Memory B cell (primary cell): ENCODE data around the gene RANBP17.

Experiments used
- ATAC-seq: fragments of 150-1000 bp; cut with Tn5 transposase; 2 replicates; pipeline ENCODE4 v1.10.0; 2021; ENCODE audit warnings: low read depth, mild to moderate bottlenecking, moderate library complexity
- DNase-seq, 2 donors: peaks; one replicate each; pipeline ENCODE4 v3.0.0; 2022; ENCODE audit warnings: low spot score in 2 of 2
- H3K27ac Mint-ChIP-seq: one replicate; pipeline ENCODE4 v1.8.0; 2022; ENCODE audit warnings: mild to moderate bottlenecking, moderate library complexity, mixed read lengths
- H3K27me3 Mint-ChIP-seq: one replicate; pipeline ENCODE4 v1.8.0; 2022; ENCODE audit warnings: mixed read lengths
- H3K36me3 Mint-ChIP-seq: one replicate; pipeline ENCODE4 v1.8.0; 2022; ENCODE audit warnings: mild to moderate bottlenecking, mixed read lengths
- H3K4me1 Mint-ChIP-seq: one replicate; pipeline ENCODE4 v1.8.0; 2022; ENCODE audit warnings: mixed read lengths
- H3K4me3 Mint-ChIP-seq: one replicate; pipeline ENCODE4 v1.8.0; 2022; ENCODE audit warnings: mild to moderate bottlenecking, moderate library complexity, mixed read lengths
- H3K9me3 Mint-ChIP-seq: one replicate; pipeline ENCODE4 v1.8.0; 2022; ENCODE audit warnings: mixed read lengths

Gene RANBP17

DNA sequence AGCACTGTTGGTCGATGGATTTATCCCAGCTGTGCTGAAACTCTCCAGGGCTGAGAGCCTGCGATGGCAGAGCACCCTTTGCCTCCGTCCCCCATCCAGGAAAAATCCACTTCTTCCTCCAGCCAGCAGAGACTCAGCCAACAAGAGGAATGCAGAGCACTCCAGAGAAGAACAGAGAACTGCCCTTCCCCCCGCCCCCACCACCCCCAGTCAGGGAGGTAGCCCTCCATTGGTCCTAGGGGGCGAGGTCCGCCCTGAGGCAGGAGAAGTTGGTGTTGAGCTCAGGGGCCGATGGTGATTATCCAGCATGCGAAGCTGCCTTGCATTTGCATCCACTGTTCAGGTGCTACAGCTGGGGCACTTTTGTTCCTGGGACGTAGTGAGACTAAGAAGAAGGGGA lies 456.2 kb downstream of the RANBP17 start:
- Mint-ChIP-seq H3K9me3 (peaks cover under 1% of the 10 kb centered on the region), H3K36me3 (no peaks in the 10 kb centered on the region), H3K27ac (no peak overlapping the region), H3K4me3 (no peak overlapping the region), H3K27me3 (peaks cover 27% of the 10 kb centered on the region), H3K4me1 (peaks cover 3% of the 10 kb centered on the region)
- DNase-seq (no peak), ATAC-seq (no peak)

DNA sequence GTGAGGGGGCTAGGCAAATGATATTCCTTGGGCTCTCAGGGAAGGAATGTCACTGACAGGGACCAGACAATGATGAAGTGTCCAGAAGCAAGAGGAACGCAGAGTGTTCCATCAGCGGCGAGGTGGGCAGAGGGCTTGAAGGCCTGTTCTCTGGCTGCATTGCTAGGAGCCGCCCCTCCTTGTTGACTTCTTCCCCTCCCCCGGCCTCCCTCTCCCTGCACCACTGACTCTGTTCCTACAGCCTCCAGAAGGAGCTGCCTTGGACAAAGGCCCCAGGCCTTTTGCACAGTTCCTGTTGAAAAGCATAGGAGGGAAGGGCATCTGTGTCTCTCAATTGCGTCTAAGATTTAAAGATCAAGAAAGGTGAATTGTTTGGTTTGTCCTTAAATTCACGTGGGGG lies 459.6 kb downstream of the RANBP17 start:
- Mint-ChIP-seq H3K36me3 (no peaks in the 10 kb centered on the region), H3K9me3 (no peaks in the 10 kb centered on the region), H3K4me1 (no peaks in the 10 kb centered on the region), H3K4me3 (no peak overlapping the region), H3K27ac (no peak overlapping the region), H3K27me3 (peaks cover 26% of the 10 kb centered on the region)
- ATAC-seq (no peak), DNase-seq (no peak)

DNA sequence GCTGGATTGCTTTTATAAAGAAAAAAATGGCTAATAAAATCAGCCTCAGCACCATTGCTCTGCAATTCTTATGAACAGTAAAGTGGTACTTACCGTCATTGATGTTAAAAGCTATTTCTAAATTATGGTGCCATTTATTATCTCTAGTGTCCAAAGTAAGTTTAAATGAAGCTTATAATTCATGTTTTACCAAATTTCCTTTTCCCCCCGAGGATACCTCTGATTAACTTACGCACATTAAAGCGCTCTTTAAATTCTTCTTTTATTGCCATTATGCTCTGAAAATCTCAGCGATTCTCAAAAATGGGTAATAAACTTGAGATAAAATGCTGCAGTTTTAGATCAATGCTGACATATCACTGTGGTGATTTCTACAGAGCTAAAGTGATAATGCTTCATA lies 460.7 kb downstream of the RANBP17 start:
- DNase-seq (no peak), ATAC-seq (no peak)
- no peak overlapping the region for H3K4me3 Mint-ChIP-seq
- no peaks in the 10 kb centered on the region for H3K36me3 Mint-ChIP-seq
- no peak overlapping the region for H3K27ac Mint-ChIP-seq
- H3K9me3 Mint-ChIP-seq: no peaks in the 10 kb centered on the region
- no peaks in the 10 kb centered on the region for H3K4me1 Mint-ChIP-seq
- H3K27me3 Mint-ChIP-seq: peaks cover 23% of the 10 kb centered on the region

DNA sequence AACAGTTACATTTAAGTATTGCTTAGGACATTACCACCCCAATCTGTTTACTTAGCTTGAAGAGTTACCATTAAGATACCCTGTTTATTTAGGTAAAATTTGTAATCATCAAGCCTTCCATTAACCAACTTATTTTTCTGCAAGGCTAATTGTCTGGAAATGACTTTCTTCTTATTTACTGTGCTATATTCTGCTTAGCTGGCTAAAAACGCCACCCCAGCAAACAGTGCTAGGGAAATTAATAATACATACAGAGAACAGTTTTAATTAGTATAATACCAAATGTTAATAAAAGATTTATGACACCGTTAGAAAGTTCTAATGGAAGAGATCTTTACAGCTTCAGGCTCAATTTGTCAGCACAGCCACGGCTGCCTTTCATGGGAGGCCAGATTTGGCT lies 461.2 kb downstream of the RANBP17 start:
- no peak for ATAC-seq
- Mint-ChIP-seq H3K4me1 (no peaks in the 10 kb centered on the region), H3K27me3 (peaks cover 21% of the 10 kb centered on the region), H3K9me3 (no peaks in the 10 kb centered on the region), H3K27ac (no peak overlapping the region), H3K4me3 (no peak overlapping the region), H3K36me3 (no peaks in the 10 kb centered on the region)
- DNase-seq: no peak

DNA sequence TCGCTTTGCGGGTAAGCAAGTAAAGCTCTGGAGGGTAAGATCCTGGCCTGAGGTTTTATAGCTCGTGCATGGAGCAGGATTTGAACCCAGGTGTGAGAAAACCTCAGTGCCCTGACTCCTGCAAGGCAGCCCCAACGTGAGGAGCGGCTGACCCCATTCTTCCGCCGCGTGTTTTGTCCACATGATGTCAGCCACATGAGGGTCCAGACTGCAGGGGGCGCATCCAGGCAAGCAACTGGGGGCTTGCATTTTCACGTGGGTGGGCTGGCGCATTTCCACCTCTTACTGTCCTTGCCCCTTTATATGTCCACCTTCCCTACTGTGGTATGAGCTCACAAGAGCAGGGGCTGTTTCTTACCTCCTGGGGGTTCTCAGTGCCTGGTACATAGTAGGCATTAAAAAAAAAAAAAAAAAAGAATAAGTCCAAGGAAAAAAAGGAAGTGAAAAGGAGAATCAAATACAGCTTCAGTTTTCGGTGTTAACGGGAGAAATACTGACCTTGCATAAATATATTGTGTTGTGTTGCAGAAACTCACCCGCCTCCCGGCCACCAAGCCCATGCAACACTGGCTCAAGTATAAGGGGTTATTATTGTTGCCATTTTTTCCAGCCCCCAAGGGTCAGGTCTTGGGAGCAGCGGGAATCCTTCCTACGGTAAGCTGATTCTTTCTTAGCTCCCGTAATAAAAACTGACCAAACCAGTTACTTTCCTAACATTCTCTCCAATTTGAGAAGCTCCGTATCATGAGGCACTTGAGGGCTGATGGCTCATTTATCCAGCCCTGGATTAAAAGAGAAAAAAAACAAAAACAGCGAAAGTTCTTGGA lies 462.2 kb downstream of the RANBP17 start:
- ATAC-seq: no peak
- no peak for DNase-seq
- Mint-ChIP-seq H3K9me3 (no peaks in the 10 kb centered on the region), H3K4me3 (no peak overlapping the region), H3K4me1 (no peaks in the 10 kb centered on the region), H3K36me3 (no peaks in the 10 kb centered on the region), H3K27ac (no peak overlapping the region), H3K27me3 (peaks cover 23% of the 10 kb centered on the region)

DNA sequence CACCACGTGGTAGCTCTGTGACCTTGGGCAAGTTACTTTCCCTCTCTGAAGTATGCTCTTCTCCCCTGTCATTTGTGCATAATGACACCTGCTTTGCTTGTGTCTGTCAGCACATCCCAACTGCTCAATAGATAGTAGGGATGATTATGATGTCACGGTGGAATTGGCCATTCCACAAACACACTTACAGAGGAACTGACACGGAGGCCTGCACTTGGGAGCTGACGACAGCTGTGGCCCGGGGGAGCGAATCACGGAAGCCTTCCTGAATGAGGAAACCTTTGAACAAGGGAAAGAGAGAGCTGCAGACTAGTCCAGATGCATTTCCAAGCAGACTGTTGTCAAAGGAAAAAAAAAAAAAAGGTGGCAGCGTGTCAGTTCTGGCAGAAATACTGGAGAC lies 468.2 kb downstream of the RANBP17 start:
- no peak for DNase-seq
- Mint-ChIP-seq H3K36me3 (no peaks in the 10 kb centered on the region), H3K9me3 (no peaks in the 10 kb centered on the region), H3K27me3 (peaks cover 18% of the 10 kb centered on the region), H3K4me3 (no peak overlapping the region), H3K27ac (no peak overlapping the region), H3K4me1 (no peaks in the 10 kb centered on the region)
- no peak for ATAC-seq

DNA sequence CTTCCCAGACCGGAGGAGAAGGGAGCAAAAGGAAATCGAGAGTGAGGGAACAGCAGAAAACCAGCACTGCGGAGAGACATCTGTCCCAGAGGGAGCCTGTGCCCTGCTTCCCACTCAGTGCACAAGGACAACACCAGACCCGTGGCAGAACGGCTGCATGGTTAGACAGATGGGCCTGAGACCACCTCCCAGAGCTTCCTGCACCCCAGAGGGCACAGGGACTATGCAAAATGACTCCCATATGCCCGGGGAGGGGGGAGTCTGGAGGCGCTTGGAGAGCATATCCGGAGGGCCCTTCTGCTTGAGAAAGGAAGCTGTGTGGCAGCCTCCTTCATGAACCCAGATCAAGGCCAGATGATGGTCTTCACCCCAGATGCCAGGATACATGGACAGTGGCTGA lies 473.8 kb downstream of the RANBP17 start:
- H3K4me1 Mint-ChIP-seq: no peaks in the 10 kb centered on the region
- H3K27ac Mint-ChIP-seq: no peak overlapping the region
- DNase-seq: no peak
- H3K36me3 Mint-ChIP-seq: no peaks in the 10 kb centered on the region
- no peak overlapping the region for H3K4me3 Mint-ChIP-seq
- ATAC-seq: no peak
- peaks cover 14% of the 10 kb centered on the region for H3K27me3 Mint-ChIP-seq
- no peaks in the 10 kb centered on the region for H3K9me3 Mint-ChIP-seq

DNA sequence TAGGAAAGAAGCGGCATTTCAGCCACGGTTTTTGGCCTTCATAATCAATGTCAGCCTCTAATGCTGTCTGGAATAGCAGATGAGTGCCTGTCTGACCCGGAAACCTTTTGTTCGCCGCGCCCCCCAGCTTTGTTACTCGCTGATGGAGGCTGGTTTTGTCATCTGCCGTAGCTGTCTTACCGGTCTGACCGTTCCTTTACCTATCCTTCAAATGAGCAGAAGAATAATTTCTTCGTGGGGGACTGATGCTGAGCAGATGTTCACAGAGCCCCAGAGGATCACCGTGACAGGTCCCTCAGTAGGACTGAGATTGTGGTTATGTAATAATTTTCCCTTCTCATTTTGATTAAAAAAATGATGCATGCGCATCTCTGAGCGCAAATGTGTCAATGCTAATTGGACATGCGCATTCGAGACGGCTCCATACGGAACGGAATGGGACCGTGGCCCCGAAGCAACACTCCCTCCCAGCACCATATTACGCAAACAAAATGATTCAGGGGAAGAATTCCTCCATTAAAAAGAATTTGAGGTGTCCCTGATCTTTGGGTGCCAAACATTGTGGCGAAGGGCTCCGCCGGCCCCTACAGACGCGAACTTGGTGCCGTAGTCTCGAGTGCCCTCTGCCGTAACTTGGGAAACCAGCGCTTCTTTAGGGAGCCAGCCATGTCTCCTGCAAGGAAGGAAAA lies 474.8 kb downstream of the RANBP17 start:
- no peaks in the 10 kb centered on the region for H3K36me3 Mint-ChIP-seq
- H3K4me3 Mint-ChIP-seq: peak overlapping the region; percentile 49
- peaks cover 14% of the 10 kb centered on the region for H3K27me3 Mint-ChIP-seq
- H3K27ac Mint-ChIP-seq: no peak overlapping the region
- H3K9me3 Mint-ChIP-seq: no peaks in the 10 kb centered on the region
- DNase-seq (no peak), ATAC-seq (no peak)
- no peaks in the 10 kb centered on the region for H3K4me1 Mint-ChIP-seq

DNA sequence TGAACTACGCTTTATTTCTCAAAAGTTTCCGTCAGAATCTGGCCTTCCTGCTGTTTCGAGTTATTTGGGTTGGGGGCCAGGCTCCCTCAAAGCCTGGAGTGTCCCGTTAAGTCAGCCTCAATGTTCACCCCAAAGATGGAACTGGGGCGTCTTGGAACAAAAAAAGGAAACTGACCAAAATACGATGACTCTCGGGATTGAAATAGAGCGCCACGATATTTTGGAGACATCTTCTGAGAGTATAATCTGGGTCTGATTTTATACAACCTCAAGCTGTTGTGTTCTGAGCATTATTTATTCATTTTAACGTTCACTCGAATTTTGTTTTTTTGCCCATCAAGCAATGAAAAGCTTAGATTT lies 475.4 kb downstream of the RANBP17 start:
- no peaks in the 10 kb centered on the region for H3K4me1 Mint-ChIP-seq
- no peak for ATAC-seq

DNA sequence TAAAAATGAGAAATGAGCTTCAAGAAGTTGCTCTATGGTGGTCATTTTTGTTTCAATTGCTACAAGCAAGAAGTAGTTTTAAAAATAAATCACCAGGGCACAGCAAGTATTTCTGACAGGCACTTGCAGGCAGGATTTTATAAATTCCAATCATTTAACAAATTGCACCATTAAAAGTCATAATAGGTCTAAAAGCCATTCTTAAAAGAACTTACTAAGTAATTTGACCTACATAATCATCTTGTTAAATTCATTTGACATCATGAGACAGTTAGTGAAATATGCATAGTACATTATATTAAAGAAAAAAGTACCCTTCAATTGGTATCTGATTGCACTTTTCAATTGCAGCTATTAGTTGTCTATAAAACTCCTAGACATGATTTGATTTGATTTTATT lies 478.2 kb downstream of the RANBP17 start:
- no peaks in the 10 kb centered on the region for H3K4me1 Mint-ChIP-seq
- no peaks in the 10 kb centered on the region for H3K36me3 Mint-ChIP-seq
- no peaks in the 10 kb centered on the region for H3K9me3 Mint-ChIP-seq
- ATAC-seq: no peak
- H3K27ac Mint-ChIP-seq: no peak overlapping the region
- no peak for DNase-seq
- H3K4me3 Mint-ChIP-seq: no peak overlapping the region
- H3K27me3 Mint-ChIP-seq: peaks cover 8% of the 10 kb centered on the region

More for the DNA sequence above, 475.4 kb downstream of the RANBP17 start:
- no peak overlapping the region for H3K4me3 Mint-ChIP-seq
- H3K36me3 Mint-ChIP-seq: no peaks in the 10 kb centered on the region
- no peak overlapping the region for H3K27ac Mint-ChIP-seq
- peaks cover 13% of the 10 kb centered on the region for H3K27me3 Mint-ChIP-seq
- H3K9me3 Mint-ChIP-seq: no peaks in the 10 kb centered on the region
- no peak for DNase-seq

DNA sequence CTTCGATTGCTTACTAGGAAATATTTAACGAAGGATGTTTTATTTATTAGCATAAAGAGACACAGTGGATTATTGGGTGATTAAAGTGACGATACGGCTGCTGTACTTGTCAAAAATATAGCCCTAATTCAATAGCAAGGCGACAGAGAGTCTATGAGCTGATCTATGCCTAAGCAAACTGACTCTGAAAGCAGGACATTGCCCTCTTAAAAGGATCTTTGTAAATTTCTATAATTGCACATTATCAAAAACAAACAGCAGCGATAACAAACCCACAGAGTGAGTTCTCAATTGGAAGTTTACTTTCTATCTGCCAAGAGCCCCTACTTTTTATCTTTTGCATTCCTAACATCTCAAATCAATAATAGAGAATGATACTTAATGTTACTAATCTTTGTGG lies 478.7 kb downstream of the RANBP17 start:
- Mint-ChIP-seq H3K27me3 (peaks cover 6% of the 10 kb centered on the region), H3K4me3 (no peak overlapping the region)
- DNase-seq: no peak

DNA sequence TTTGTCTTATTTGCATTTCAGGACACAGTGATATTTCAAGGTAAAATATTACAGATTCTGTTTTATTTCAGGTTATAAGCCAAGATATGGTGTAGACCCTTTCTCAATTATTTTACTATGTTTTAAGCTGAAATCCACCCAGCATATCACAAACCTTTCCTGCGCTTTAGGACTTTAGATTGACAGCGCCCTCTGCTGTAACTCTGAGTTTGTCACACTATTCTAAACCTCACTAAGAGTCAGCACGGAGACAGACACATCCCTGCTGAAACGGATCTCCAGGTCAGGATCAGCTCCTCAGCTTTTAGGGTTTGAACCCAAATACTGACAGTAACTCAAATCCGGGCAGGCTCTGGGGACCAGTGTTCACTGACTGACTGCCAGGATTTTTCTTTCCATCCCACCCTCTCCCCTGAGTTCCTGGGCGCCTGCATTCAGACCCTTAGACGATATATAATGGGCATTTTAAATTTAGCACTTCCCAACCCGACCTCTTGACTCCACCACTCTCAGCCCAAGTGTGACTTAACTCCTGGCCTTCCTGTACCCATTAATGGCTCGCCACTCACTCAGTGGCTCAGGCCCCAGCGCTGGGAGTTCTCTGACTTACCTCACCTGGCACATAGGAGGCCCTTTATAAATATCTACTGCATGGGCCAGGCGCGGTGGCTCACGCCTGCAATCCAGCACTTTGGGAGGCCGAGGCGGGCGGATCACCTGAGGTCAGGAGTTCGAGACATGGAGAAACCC lies 480.7 kb downstream of the RANBP17 start:
- peak; percentile 50 for ATAC-seq
- no peaks in the 10 kb centered on the region for H3K9me3 Mint-ChIP-seq
- peak in 1 of 2 donors; percentile 3 for DNase-seq
- no peaks in the 10 kb centered on the region for H3K36me3 Mint-ChIP-seq
- H3K4me3 Mint-ChIP-seq: no peak overlapping the region
- H3K4me1 Mint-ChIP-seq: no peaks in the 10 kb centered on the region
- peaks cover 4% of the 10 kb centered on the region for H3K27me3 Mint-ChIP-seq
- H3K27ac Mint-ChIP-seq: no peak overlapping the region

More for the DNA sequence above, 478.7 kb downstream of the RANBP17 start:
- no peak overlapping the region for H3K27ac Mint-ChIP-seq
- H3K4me1 Mint-ChIP-seq: no peaks in the 10 kb centered on the region
- no peaks in the 10 kb centered on the region for H3K36me3 Mint-ChIP-seq
- ATAC-seq: no peak
- H3K9me3 Mint-ChIP-seq: no peaks in the 10 kb centered on the region

DNA sequence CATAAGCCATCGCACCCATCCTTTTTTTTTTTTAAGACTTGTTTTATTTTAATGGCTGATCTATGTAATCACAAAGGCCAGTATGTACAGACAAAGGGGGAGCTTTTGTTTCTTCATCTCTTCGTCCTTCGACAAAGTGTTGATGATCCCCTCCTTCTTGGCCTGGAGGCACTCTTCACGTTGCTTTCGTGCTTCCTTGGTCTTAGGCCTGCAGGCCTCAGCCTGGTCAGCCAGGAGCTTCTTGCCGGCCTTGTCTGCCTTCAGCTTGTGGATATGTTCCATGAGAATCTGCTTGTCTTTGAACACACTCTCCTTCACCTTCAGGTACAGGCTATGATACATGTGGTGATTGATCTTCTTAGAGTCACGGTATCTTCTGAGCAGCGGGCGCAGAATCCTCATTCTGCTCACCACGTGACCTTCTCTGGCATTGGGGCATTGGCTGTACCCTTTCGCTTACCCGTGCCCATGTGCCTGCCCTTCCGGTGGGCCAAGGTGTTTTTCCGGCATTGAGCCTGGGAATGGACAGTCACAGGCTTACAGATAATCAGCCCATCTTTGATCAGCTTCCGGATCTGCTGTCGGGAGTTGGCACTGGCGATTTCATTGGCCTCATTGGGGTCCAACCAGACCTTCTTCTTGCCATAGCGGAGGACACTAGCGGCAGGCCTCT lies 483.3 kb downstream of the RANBP17 start:
- no peak overlapping the region for H3K4me3 Mint-ChIP-seq
- H3K36me3 Mint-ChIP-seq: no peaks in the 10 kb centered on the region
- peaks cover 3% of the 10 kb centered on the region for H3K27me3 Mint-ChIP-seq
- H3K9me3 Mint-ChIP-seq: peaks cover 2% of the 10 kb centered on the region
- no peak overlapping the region for H3K27ac Mint-ChIP-seq
- DNase-seq (no peak), ATAC-seq (no peak)
- H3K4me1 Mint-ChIP-seq: no peaks in the 10 kb centered on the region
